Neural crest cell (in vitro differentiated cells): Measurements from ENCODE around the gene NFIC. TPM values are rescaled to one million over a fixed set of nuclear protein-coding genes. Genes with fewer than 3 reads are reported as not detected.

Source experiments
- DNase-seq: peaks from one replicate; pipeline ENCODE4 v3.0.0; 2021; ENCODE audit warnings: low read depth, mixed read lengths, low spot score
- H3K27ac Mint-ChIP-seq: one replicate; pipeline ENCODE4 v1.8.0; 2021; ENCODE audit warnings: mild to moderate bottlenecking, mixed read lengths; ENCODE audit not compliant: unreplicated experiment
- H3K27me3 Mint-ChIP-seq: 2 replicates; pipeline ENCODE4 v1.8.0; 2021; ENCODE audit warnings: low read depth, mild to moderate bottlenecking, mixed read lengths
- H3K36me3 Mint-ChIP-seq: 2 replicates; pipeline ENCODE4 v1.8.0; 2021; ENCODE audit warnings: low read depth, mild to moderate bottlenecking, mixed read lengths
- H3K4me1 Mint-ChIP-seq: 2 replicates; pipeline ENCODE4 v1.8.0; 2021; ENCODE audit warnings: mixed read lengths
- H3K4me3 Mint-ChIP-seq: one replicate; pipeline ENCODE4 v1.8.0; 2021; ENCODE audit warnings: mild to moderate bottlenecking, mixed read lengths
- H3K9me3 Mint-ChIP-seq: 2 replicates; pipeline ENCODE4 v1.8.0; 2021; ENCODE audit warnings: mixed read lengths
- total RNA-seq: library from RNA; stranded (reverse); gene quantifications from 2 replicates; pipeline ENCODE4 v1.2.1, GENCODE V29; 2021
- TF ChIP-seq, protein P1 (sequence below): fragments of 200-600 bp; sonication (generic); conservative IDR thresholded peaks from 2 replicates; pipeline ENCODE4 v1.5.0; 2021; ENCODE audit warnings: antibody characterized with exemption, mild to moderate bottlenecking

NFIC gene
- total RNA-seq, 1 donor from 2014 or later = 4.1 TPM

DNA sequence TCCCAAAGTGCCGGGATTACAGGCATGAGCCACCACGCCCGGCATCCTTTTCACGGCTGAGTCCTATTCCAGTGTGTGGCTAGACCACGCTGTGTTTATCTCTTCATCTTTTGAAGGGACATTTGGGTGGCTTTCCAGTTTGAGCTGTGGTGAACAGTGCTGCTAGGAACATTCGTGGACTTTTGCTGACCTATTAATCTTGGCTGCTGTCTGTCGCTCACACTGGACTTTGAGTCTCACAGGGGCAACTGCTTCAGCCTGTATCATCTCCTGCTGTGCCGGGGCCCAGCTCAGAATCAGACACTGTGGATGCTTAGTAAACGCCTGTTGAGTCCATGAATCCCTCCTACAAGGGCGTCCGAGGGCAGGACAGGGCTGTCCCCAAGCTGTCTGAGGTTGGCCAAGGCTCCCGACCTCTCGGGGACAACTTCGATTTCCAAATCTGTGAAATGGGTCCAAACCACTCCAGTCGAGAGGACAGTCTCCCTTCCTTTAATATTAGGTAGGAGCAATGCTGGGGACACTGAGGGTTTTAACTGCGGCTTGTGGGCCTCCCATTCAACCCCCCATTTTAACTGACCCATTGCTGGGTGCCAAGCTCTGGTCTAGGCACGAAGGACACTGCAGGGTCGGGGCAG, 65.5 kb downstream of the NFIC start:
- no peak overlapping the region for H3K27ac Mint-ChIP-seq
- TF ChIP-seq, protein P1, sequence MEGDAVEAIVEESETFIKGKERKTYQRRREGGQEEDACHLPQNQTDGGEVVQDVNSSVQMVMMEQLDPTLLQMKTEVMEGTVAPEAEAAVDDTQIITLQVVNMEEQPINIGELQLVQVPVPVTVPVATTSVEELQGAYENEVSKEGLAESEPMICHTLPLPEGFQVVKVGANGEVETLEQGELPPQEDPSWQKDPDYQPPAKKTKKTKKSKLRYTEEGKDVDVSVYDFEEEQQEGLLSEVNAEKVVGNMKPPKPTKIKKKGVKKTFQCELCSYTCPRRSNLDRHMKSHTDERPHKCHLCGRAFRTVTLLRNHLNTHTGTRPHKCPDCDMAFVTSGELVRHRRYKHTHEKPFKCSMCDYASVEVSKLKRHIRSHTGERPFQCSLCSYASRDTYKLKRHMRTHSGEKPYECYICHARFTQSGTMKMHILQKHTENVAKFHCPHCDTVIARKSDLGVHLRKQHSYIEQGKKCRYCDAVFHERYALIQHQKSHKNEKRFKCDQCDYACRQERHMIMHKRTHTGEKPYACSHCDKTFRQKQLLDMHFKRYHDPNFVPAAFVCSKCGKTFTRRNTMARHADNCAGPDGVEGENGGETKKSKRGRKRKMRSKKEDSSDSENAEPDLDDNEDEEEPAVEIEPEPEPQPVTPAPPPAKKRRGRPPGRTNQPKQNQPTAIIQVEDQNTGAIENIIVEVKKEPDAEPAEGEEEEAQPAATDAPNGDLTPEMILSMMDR = no peak
- H3K9me3 Mint-ChIP-seq = no peaks in the 10 kb centered on the region
- DNase-seq = no peak
- H3K4me1 Mint-ChIP-seq = peaks cover 17% of the 10 kb centered on the region
- no peak overlapping the region for H3K4me3 Mint-ChIP-seq
- peaks cover 10% of the 10 kb centered on the region for H3K27me3 Mint-ChIP-seq
- H3K36me3 Mint-ChIP-seq = no peaks in the 10 kb centered on the region

- H3K9me3 Mint-ChIP-seq = no peaks in the 10 kb centered on the region
- peaks cover 14% of the 10 kb centered on the region for H3K4me1 Mint-ChIP-seq
- no peak overlapping the region for H3K4me3 Mint-ChIP-seq
- DNase-seq = no peak
- no peaks in the 10 kb centered on the region for H3K36me3 Mint-ChIP-seq
- peaks cover 6% of the 10 kb centered on the region for H3K27me3 Mint-ChIP-seq
- TF ChIP-seq, protein P1 = no peak
- no peak overlapping the region for H3K27ac Mint-ChIP-seq
Observed at GRCh38 chr19:3433313-3433712, 66.9 kb downstream of the NFIC start.

GRCh38 chr19:3433805-3434540, 67.6 kb downstream of the NFIC start:
- peak overlapping the region; percentile 98 for H3K4me3 Mint-ChIP-seq
- peaks cover 12% of the 10 kb centered on the region for H3K4me1 Mint-ChIP-seq
- peaks cover 10% of the 10 kb centered on the region for H3K27me3 Mint-ChIP-seq
- no peaks in the 10 kb centered on the region for H3K9me3 Mint-ChIP-seq
- TF ChIP-seq, protein P1 = no peak
- no peak overlapping the region for H3K27ac Mint-ChIP-seq
- no peaks in the 10 kb centered on the region for H3K36me3 Mint-ChIP-seq
- DNase-seq = no peak

DNA sequence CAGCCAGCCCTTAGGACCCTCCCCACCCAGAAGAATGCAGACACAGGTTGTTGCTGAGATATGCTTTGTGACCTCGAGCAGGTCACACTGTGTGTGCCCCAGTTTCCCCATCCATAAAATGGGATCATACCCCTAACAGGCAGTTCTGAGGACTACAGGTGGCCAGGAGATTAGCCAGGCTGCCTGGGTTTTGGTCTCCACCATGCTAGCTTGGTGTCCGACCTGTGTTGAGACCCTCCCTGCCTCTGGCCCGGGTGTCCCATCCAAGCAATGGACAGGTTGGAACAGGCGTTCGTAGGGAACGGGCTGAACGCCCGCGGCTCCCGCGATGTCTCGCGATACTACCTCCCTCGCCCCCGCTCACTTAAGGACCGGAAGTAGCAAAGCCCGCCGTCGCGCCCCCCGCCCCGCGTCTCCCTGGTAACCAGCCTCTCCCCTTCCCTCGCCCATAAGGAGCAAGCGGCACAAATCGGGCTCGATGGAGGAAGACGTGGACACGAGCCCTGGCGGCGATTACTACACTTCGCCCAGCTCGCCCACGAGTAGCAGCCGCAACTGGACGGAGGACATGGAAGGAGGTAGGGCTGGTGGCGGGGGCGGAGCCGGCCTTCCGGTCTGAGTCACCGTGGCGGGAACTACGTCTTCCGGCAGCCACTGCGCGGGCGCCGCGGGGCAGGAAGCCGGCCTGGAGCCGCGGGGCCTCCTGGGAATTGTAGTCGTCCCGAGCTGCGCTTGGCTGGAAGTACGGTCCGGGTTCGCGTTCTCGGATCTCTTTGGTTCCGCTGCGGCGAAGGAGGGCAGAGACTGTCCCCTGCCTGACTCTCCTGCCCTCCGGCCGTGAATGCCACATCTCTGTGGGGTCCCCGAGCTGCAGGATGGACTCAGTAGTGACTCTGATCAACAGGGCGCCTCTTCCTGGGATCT, 68.5 kb downstream of the NFIC start:
- Mint-ChIP-seq H3K4me1 (peaks cover 12% of the 10 kb centered on the region), H3K9me3 (no peaks in the 10 kb centered on the region), H3K4me3 (peak overlapping the region; percentile 98), H3K27me3 (peaks cover 14% of the 10 kb centered on the region), H3K36me3 (no peaks in the 10 kb centered on the region), H3K27ac (peak overlapping the region; percentile 100)
- TF ChIP-seq, protein P1 = no peak
- DNase-seq = peak; percentile 94

DNA sequence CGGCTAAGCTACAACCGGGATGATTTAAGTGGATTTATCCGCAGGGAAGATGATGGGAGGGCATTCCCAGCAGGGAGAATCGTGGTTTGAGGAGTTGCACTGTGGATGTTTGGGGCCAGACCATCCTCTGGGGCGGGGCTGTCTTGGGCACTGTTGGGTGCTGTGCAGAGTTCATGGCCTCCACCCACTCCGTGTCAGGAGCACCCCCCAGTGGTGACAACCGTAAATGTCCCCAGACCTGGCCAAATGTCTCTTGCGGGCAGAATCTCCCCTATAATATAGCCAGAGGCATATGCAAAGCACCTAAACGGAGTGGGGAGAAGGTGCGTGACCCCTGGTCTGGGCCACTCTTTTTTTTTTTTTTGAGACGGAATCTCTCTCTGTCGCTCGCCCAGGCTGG, 73.7 kb downstream of the NFIC start:
- Mint-ChIP-seq H3K4me1 (peaks cover 23% of the 10 kb centered on the region), H3K36me3 (no peaks in the 10 kb centered on the region), H3K9me3 (no peaks in the 10 kb centered on the region), H3K27me3 (peaks cover 49% of the 10 kb centered on the region), H3K27ac (no peak overlapping the region), H3K4me3 (peak overlapping the region; percentile 35)
- TF ChIP-seq, protein P1 = peak; percentile 47
- DNase-seq = no peak
